HG02610 (cell line): ENCODE measurements around the gene SMIM13.
"Not testable (repeated sequence)": the region's sequence is repeated elsewhere in the genome, so short reads cannot be mapped to it uniquely, and the experiment has no call there.

Experiments
- ATAC-seq: cut with Tn5 transposase; IDR thresholded peaks from one replicate; pipeline ENCODE4 v1.9.1; 2021; ENCODE audit warnings: mild to moderate bottlenecking, moderate library complexity; ENCODE audit not compliant: unreplicated experiment

Gene SMIM13

DNA sequence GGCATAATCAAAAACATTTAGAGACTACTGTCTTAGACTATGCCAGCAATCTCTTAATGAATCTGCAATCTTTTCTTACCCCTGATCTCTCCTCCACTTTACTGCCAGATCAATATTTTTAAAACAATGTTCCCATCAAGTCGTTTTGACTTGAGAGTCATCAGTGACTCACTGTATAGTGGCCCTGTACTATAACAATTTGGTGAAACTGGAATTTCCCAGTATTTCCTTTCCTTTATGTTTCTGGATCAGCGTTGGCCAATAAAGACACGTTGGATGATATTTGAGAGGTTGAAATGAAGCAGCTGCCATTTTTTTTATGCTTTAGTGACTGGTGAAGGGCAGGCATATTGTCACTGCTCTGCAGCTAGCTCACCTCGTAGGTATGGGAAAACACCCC lies 10.1 kb upstream of the SMIM13 start:
- no peak for ATAC-seq

DNA sequence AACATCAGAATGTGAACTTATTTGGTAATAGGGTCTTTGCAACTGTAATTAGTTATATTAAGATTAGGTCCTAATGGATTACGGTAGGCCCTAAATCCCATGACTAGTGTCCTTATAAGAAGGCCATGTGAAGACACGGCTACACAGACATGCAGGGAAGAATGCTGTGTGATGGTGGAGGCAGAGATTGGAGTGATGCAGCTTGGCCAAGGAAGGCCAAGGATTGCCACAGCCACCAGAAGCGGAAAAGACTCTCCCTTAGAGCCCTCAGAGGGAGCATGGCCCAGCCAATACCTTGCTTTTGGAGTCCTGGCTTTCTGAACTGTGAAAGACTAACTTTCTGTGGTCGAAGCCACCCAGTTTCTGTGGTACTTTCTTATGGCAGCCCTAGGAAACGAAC lies 9.7 kb upstream of the SMIM13 start:
- no peak for ATAC-seq

DNA sequence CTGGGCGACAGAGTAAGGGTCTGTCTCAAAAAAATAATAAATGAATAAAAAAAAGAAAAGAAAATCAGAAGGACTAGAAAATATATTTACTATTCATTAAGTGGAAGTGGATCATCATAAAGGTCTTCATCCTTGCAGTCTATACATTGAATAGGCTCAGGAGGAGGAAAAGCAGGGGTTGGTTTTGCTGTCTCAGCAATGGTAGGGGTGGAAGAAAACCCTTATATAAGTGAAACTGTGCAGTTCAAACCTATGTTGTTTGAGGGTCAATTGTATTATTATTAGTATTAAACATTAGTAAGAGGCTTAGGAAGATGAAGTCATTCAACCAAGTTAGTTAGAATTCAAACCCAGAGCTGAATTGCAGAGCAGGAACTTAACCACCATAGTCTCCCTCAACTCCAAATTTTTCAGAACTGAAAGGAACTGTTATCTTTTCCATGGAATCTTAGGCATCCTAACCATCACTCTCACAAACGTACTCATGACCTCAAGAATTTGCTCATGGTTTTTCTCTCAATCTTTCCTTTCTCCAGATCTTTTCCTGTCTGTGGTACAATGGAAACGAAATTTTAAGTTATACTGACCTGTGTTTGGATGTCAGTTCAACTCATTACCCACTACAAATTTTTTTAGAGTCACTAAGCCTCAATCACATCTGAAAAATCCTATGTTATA lies 7.7 kb upstream of the SMIM13 start:
- ATAC-seq, result no peak

DNA sequence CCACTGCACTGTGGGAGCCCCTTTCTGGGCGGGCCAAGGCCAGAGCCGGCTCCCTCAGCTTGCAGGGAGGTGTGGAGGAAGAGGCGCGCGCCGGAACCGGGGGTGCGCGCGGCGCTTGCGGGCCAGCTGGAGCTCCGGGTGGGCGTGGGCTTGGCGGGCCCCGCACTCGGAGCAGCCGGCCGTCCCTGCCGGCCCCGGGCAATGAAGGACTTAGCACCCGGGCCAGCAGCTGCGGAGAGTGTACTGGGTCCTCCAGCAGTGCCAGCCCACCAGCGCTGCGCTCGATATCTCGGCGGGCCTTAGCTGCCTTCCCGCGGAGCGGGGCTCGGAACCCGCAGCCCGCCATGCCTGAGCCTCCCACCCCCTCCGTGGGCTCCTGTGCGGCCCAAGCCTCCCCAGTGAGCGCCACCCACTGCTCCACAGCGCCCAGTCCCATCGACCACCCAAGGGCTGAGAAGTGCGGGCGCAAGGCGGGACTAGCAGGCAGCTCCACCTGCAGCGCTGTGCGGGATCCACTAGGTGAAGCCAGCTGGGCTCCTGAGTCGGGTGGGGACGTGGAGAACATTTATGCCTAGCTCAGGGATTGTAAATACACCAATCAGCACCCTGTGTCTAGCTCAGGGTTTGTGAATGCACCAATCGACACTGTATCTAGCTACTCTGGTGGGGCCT lies 6.4 kb upstream of the SMIM13 start:
- not testable (repeated sequence) for ATAC-seq

DNA sequence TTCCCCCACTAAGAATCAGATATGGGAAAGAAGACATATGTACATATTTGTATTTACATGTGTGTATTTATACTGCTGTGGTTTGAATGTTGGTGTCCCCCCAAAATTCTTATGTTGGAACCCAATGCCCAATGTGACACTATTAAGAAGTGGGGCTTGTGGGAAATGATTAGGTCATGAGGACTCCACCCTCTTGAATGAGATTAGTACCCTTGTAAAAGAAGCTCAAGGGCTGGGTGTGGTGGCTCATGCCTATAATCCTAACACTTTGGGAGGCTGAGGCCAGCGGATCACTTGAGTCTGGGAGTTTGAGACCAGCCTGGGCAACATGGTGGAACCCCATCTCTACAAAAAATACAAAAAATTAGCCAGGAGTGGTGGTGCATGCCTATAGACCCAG lies 3.9 kb upstream of the SMIM13 start:
- no peak for ATAC-seq

DNA sequence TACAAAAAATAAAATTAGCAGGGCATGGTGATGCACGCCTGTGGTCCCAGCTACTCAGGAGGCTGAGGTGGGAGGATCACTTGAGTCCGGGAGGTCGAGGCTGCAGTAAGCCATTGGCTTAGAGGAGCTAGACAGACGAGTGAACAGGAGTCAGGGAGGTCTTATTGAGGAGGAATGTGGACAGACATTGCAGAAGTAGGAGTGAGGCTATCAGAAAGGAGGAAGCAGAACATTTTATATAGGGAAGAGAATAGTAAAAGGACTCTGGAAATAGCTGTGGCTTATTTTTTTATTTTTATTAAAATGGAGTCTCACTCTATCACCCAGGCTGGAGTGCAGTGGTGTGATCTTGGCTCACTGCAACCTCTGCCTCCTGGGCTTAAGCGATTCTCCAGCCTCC lies 2.5 kb upstream of the SMIM13 start:
- not testable (repeated sequence) for ATAC-seq

DNA sequence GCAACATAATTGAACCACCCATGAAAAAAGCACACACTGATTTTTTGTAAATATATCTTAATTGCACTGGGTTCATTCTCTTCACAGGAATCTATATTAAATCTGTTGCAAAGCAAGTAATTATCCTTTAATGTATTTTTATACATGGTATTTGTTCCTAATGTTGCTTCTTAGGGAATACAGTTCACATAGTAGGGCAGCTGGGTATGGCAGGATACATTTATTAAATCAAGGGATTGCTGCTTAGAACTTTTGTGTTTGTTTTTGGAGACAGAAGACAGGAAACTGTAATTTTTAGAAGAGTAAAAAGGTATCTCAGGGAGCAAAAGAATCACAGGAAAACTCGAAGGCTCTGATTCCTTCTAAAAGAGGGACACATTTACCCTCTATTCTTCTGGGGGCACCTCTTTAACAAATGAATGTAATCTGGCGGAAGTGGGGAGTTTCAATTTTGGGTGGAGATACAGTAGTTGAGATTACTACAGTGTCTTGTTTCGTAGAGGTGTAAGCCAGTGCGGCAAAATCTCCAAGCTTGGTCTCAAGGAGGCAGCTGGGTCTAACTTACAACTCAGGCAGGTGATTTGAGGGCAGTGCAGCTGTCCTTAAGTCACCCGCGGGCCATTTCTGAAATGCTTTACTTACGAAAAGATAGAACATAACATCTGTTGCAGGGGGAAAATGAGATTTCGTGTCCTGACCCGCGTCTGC lies 812 bp upstream of the SMIM13 start:
- ATAC-seq, result peak; percentile 22

DNA sequence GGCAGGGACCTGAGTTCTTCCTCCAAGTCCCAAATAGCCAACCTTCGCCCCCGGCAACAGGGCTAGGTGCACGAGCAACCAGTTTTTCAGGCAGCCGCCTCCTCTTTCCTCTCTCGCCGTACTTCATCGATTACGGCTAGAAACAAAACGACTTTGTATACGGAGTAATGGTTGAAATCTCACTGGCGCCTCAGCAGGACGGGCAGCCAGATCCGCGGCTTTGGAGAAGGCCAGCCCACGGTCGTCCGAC lies 333 bp upstream of the SMIM13 start:
- ATAC-seq, result peak; percentile 18

DNA sequence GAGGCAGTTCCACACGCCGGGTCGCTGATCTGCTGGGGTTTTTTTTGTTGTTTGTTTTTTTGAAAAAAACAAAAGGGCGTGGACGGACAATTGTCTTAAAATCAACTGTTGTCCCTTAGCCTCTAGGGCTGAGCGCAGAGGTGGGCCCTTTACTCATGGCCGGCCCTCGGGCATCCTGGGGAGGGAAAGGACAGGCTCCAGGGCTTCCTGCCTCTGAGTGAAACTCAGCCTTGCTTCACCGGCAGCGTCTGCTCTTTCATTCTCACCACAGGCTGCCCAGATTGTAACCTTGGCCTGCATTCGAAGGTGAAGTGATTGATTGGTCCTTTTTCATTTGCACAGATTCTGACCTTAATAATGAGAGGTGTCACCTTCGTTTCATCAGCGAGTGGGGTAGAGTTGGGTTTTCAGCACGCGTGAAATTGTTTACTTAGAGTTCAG lies 797 bp downstream of the SMIM13 start:
- ATAC-seq, result peak; percentile 34

DNA sequence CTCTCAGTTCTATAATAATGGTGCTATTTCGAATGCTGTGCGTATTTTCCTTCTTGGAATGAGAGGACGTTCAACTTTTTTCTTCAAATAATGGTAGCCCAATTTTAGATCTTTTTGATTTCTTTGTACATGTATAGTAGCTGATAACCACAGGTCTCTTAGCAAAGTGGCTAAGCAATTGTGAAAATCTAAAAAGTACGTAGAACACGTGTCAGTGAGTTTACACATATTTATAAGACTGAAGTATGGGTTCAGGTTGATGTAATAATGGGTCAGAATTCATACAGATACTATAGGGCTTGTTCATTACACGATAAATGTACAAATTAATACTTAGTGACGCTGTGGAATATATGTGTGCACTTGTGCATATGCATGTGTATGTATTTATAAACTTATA lies 1.3 kb downstream of the SMIM13 start:
- ATAC-seq, result no peak

DNA sequence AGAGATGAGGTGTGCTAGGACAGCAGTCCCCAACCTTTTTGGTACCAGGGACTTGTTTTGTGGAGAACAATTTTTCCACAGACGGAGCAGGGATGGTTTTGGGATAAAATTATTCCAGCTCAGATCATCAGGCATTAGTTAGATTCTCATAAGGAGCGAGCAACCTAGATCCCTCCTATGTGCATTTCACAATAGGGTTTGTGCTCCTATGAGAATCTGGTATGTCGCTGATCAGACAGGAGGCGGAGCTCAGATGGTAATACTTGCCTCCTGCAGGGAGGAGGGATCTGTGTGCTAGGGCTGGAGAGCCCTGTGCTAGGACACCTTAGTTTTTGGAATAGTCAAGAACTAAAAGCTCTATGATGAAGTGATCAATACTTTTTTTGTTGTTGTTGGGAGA lies 2.5 kb downstream of the SMIM13 start:
- no peak for ATAC-seq

DNA sequence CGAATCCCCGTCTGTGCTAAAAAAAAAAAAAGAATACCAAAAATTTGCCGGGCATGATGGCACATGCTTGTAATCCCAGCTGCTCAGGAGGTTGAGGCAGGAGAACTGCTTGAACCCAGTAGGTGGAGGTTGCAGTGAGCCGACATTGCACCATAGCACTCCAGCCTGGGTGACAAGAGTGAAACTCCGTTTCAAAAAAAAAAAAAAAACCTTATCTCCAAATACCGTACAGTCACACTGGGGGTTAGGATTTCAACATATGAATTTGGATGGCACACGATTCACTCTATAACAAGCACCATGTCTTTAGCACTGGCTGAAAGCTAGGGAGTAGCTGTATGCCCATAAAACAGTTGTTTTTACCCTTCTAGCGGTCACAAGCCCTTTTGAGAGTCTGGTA lies 3.8 kb downstream of the SMIM13 start:
- no peak for ATAC-seq

DNA sequence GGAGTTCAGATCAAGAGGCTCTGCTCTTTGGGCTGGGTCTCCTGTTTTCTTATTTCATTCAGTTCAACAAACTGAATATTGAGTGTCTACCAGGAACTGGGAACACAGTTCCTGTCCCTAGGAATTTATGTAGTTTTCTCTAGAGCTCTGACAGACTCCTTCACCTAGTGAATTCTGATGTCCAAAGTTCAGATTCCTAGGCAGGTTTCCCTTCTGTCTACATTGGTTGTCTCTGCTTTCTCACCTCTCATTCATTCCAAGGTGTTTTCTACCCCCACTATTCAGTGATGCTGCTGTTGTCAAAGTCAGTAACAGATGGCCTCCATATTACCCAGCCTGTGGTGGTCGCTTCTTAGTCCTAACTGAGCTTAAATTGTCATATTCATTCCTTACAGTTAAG lies 4.4 kb downstream of the SMIM13 start:
- ATAC-seq, result no peak

DNA sequence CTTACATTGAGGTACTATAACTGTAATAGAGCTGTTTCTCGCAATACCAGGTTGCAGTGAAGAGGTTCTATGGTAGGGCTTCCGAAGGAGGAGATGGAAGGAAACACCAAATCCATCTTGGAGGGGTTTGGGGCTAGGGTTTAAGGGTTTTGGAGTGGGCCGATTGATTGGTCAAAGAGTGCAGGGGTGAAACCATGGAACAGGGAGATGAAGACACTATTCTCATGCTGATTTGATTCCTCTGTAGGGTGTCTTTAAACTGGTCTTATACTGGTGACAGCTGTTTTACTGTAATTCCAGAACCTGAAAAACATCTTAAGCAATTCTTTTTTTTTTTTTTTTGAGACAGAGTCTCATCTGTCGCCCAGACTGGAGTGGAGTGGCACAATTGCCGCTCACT lies 7.8 kb downstream of the SMIM13 start:
- no peak for ATAC-seq

DNA sequence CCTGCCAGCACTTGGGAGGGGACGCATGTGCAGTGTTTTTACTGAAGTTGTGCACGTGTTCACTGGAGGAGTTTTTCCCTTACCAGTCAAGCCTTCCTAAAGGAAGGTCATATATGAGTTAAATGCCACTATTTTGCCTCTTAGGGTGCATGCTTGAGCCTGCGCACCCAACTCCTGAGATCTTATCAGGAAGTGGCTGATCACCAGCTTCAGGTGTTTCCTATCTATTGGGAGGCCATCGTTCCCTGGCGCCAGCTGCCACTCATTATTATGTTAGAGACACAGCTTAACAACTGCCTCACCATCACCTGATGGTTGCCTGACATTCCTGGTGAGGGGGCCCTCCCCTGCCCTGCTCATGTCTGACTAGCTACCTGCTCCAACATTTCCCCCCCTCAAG lies 9.4 kb downstream of the SMIM13 start:
- no peak for ATAC-seq

DNA sequence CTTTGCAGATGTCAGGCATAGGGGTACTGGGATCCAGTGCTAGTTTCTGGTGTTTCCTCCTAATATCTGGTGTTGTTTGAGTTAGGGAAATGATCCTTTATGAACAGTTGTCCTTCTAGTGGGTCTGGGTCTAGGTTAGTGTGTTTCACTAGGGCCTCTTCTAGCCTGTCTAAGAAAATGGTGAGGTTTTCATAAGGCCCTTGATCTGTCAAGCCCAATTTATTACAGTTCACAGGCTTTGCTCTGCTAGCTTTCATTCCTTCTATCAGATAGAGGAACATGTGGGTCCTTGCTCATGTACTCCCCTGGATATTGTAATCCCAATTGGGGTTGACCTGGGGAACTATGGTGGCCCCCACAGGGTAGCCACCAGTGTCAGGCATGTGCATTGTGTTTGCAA lies 15.1 kb downstream of the SMIM13 start:
- ATAC-seq, result no peak

DNA sequence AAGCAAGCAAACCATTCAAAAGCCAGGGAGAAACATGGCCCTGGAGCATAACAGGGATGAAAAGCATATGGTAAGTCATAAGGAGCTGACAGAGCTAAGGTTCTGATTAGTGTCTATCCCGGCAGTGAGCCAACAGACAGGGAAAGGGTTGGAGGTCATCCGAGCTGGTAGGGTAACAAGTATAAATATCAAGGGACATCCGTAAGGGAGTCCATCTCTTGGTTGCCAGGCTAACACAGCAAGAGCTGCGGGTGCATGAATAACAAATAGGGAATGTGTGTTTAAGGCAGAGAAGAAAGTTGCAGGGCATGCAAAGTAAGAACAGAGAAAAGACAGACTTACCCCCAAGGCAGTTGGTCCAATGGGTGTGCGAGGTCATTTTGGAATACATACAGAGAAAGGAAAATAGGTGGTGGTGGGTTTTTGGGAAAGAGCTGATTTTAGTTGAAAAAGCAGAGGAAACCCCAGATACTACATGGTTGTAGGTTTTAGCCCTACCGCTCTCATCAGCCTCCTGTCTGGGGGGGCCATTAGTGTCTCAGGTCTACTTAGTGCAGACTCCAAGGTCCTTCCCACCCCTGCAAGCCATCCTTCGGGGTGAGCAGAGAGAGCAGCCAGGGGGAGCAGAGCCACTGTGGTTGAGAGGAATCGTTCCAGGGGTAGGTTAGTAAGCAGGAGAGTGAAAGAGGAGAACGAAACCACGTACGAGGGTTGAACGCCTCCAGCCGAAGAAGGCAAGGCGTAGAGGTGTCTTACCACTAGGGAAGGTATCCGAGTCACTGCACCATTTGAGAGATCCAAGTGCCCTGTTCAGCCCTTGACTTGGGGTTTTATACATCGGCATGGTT lies 17.5 kb downstream of the SMIM13 start, which contains the start of gene ERVFRD-1:
ERVFRD-1 (minus strand) TSS at position 805 of the 848 bp plus-strand sequence. CDS start 6,415 bp downstream, outside the sequence.
- no peak for ATAC-seq

DNA sequence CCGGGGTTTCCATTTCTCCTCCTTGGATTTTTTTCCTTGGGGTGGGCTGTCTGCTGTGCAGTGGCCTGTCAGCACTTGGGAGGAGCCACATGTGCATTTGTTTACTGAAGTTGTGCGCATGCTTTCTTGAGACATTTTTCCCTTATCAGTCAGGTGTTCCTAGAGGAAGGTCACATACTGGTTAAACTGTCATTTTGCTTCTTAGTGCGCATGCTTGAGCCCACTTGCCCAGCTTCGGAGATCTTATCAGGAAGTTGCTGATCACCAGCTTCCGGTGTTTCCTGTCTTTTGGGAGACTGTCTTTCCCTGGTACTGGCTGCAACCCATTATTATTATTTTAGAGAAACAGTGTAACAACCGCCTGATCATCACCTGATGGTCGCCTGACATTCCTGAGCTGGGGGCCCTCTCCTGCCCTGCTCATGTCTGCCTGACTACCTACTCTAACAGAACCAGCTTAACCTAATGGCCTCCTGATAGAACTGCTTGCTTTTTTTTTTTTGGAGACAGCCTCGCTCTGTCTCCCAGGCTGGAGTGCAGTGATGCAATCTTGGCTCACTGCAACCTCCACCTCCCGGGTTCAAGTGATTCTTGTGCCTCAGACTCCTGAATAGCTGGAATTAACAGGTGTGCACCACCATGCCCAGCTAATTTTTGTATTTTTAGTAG lies 18.3 kb downstream of the SMIM13 start:
- no peak for ATAC-seq

DNA sequence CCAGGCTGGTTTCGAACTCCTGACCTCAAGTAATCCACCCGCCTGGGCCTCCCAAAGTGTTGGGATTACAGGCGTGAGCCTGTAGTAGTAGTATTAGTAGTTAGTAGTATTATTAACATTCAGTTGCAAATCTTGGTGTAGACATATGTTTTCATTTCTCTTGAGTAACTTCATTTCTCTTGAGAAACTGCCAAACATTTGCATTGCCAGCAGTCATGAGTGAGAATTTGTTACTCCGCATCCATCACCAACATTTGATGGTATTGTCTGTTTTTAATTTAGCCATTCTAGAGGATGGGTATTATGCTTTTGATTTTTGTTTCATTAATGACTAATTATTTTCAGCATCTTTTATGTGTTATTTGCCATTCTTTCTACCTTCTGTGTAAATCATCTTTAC lies 19.4 kb downstream of the SMIM13 start:
- ATAC-seq, result no peak

DNA sequence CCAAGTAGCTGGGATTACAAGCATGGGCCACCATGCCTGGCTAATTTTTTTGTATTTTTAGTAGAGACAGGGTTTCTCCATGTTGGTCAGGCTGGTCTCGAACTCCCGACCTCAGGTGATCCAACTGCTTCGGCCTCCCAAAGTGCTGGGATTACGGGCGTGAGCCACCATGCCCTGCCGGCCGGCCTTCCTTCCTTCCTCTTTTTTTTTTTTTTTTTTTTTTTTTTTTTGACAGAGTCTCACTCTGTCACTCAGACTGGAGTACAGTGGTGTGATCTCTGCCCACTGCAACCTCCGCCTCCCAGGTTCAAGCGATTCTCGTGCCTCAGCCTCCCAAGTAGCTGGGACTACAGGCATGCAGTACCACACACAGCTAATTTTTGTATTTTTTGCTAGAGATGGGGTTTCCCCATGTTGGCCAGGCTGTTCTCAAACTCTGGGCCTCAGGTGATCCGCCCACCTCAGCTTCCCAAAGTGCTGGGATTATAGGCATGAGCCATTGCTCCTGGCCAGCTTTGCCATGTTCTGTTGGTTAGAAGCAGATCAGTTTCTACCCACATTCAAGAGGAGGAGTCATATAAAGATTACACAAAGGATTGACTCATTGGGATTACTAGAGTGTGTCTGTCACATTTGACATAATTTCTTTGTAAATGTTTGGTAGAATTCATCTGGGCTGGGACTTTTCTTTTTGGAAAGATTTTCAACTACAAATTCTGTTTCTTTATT lies 22.3 kb downstream of the SMIM13 start:
- ATAC-seq, result peak; percentile 86
